ENCODE measurements around the gene C8A.

- TF ChIP-seq CTCF (IDR thresholded peaks at IDR 0.05) (no peak), POLR2A (IDR thresholded peaks at IDR 0.05) (no peak)
Observed at GRCh38 chr1:56866656-56867055, 12.1 kb downstream of the C8A start.

Data from lower leg skin (tissue), 3 donors.